OCI-LY3 (cell line): Measurements from ENCODE around the gene COL6A2.

Experiments
- H2AFZ ChIP-seq: fragments of 200-600, 300-600 bp; shearing (Covaris generic); 2 replicates; pipeline ENCODE4 v1.6.0; 2014; ENCODE audit warnings: antibody characterized with exemption, low read depth, low read length
- H3K27ac ChIP-seq: fragments of 200-600, 300-600 bp; sonication (generic); 2 replicates; pipeline ENCODE4 v1.5.1; 2014; ENCODE audit warnings: mild to moderate bottlenecking, low read length, moderate library complexity, mixed read lengths
- H3K27me3 ChIP-seq: fragments of 200-600, 300-600 bp; sonication (generic); 2 replicates; pipeline ENCODE4 v1.6.1; 2014; ENCODE audit warnings: low read depth, low read length, mixed read lengths
- H3K36me3 ChIP-seq: fragments of 200-600, 300-600 bp; sonication (generic); replicated peaks from 2 replicates; pipeline ENCODE3; 2014; ENCODE audit warnings: low read depth, low read length, mixed read lengths
- H3K4me1 ChIP-seq: fragments of 300-600, 200-600 bp; sonication (generic); 2 replicates; pipeline ENCODE4 v1.6.1; 2014; ENCODE audit warnings: low read length, mixed read lengths
- H3K4me2 ChIP-seq: fragments of 200-600, 300-600 bp; sonication (generic); 2 replicates; pipeline ENCODE4 v1.6.1; 2014; ENCODE audit warnings: low read length, mixed read lengths
- H3K4me3 ChIP-seq: fragments of 300-600, 200-600 bp; sonication (generic); 2 replicates; pipeline ENCODE4 v1.5.1; 2014; ENCODE audit warnings: antibody characterized with exemption, mild to moderate bottlenecking, low read length, moderate library complexity
- H3K79me2 ChIP-seq: fragments of 300-600, 200-600 bp; shearing (Covaris generic); 2 replicates; pipeline ENCODE4 v1.6.1; 2014; ENCODE audit warnings: mild to moderate bottlenecking, low read length, mixed read lengths
- H3K9ac ChIP-seq: fragments of 300-600, 200-600 bp; shearing (Covaris generic); 2 replicates; pipeline ENCODE4 v1.6.0; 2014; ENCODE audit warnings: mild to moderate bottlenecking, low read length, moderate library complexity
- H3K9me3 ChIP-seq: fragments of 200-600, 300-600 bp; shearing (Covaris generic); 2 replicates; pipeline ENCODE4 v1.6.1; 2014; ENCODE audit warnings: low read length, mixed read lengths; ENCODE audit not compliant: insufficient read depth
- H4K20me1 ChIP-seq: fragments of 200-600, 300-600 bp; sonication (generic); 2 replicates; pipeline ENCODE4 v1.6.1; 2016; ENCODE audit warnings: low read length, mixed read lengths; ENCODE audit not compliant: insufficient read depth
- CTCF ChIP-seq: fragments of 200-600, 300-600 bp; sonication (generic); IDR thresholded peaks from 2 replicates; pipeline ENCODE4 v1.5.1; 2014; ENCODE audit warnings: antibody characterized with exemption, low read length, low read depth
- EZH2phosphoT487 ChIP-seq: fragments of 200-600 bp; shearing (Covaris generic); IDR thresholded peaks from 2 replicates; pipeline ENCODE4 v1.6.1; 2018; ENCODE audit warnings: antibody characterized with exemption, mixed run types, low read depth

COL6A2 gene

GRCh38 chr21:46149205-46149901 is 51.4 kb downstream of the COL6A2 start:
- Histone ChIP-seq H4K20me1 (no peaks in the 10 kb centered on the region), H3K79me2 (no peaks in the 10 kb centered on the region), H3K4me2 (no peak overlapping the region), H3K9ac (no peak overlapping the region), H2AFZ (no peak overlapping the region), H3K4me3 (no peak overlapping the region), H3K4me1 (no peaks in the 10 kb centered on the region), H3K9me3 (no peaks in the 10 kb centered on the region), H3K27ac (no peak overlapping the region), H3K36me3 (no peaks in the 10 kb centered on the region), H3K27me3 (no peaks in the 10 kb centered on the region)
- no peak for TF ChIP-seq CTCF
- no peak for TF ChIP-seq EZH2phosphoT487

GRCh38 chr21:46150073-46150472 is 52.2 kb downstream of the COL6A2 start:
- no peaks in the 10 kb centered on the region for H4K20me1 ChIP-seq
- TF ChIP-seq EZH2phosphoT487 (no peak), CTCF (no peak)
- H3K9me3 ChIP-seq, result no peaks in the 10 kb centered on the region
- no peaks in the 10 kb centered on the region for H3K4me1 ChIP-seq
- no peaks in the 10 kb centered on the region for H3K27me3 ChIP-seq
- H3K4me3 ChIP-seq, result no peak overlapping the region
- H2AFZ ChIP-seq, result no peak overlapping the region
- no peaks in the 10 kb centered on the region for H3K36me3 ChIP-seq
- H3K79me2 ChIP-seq, result no peaks in the 10 kb centered on the region
- H3K9ac ChIP-seq, result no peak overlapping the region
- H3K27ac ChIP-seq, result no peak overlapping the region
- H3K4me2 ChIP-seq, result no peak overlapping the region

- Histone ChIP-seq H3K9me3 (no peaks in the 10 kb centered on the region), H3K79me2 (no peaks in the 10 kb centered on the region), H3K4me1 (no peaks in the 10 kb centered on the region), H3K9ac (no peak overlapping the region), H2AFZ (no peak overlapping the region), H3K4me2 (no peak overlapping the region), H3K36me3 (no peaks in the 10 kb centered on the region), H3K27ac (no peak overlapping the region), H3K27me3 (no peaks in the 10 kb centered on the region), H4K20me1 (no peaks in the 10 kb centered on the region), H3K4me3 (no peak overlapping the region)
- no peak for TF ChIP-seq CTCF
- no peak for TF ChIP-seq EZH2phosphoT487
Measured at GRCh38 chr21:46150491-46151121, 52.7 kb downstream of the COL6A2 start.

GRCh38 chr21:46151261-46151988 is 53.5 kb downstream of the COL6A2 start:
- no peak overlapping the region for H3K9ac ChIP-seq
- H3K36me3 ChIP-seq, result no peaks in the 10 kb centered on the region
- H3K27me3 ChIP-seq, result no peaks in the 10 kb centered on the region
- H3K4me1 ChIP-seq, result no peaks in the 10 kb centered on the region
- no peak overlapping the region for H2AFZ ChIP-seq
- H3K9me3 ChIP-seq, result no peaks in the 10 kb centered on the region
- no peak overlapping the region for H3K4me3 ChIP-seq
- no peak overlapping the region for H3K4me2 ChIP-seq
- H3K27ac ChIP-seq, result no peak overlapping the region
- H4K20me1 ChIP-seq, result no peaks in the 10 kb centered on the region
- no peaks in the 10 kb centered on the region for H3K79me2 ChIP-seq
- TF ChIP-seq CTCF (no peak), EZH2phosphoT487 (no peak)
